GM21381 (cell line): Measurements from ENCODE around the gene MRPS30.
"Not testable (repeated sequence)": the region's sequence is repeated elsewhere in the genome, so short reads cannot be mapped to it uniquely, and the experiment has no call there.

Experiments
- ATAC-seq: cut with Tn5 transposase; IDR thresholded peaks from one replicate; pipeline ENCODE4 v1.9.1; 2021; ENCODE audit warnings: mild to moderate bottlenecking, moderate library complexity; ENCODE audit not compliant: unreplicated experiment

MRPS30 gene

GRCh38 chr5:44808435-44809214 is at the start of gene MRPS30:
Gene MRPS30 (plus strand): TSS chr5:44808947. CDS start chr5:44808963, 16 bp downstream.
- peak; percentile 97 for ATAC-seq

GRCh38 chr5:44769200-44769876 is 39.4 kb upstream of the MRPS30 start:
- ATAC-seq, result no peak

- no peak for ATAC-seq
Measured at GRCh38 chr5:44769877-44770209, 38.9 kb upstream of the MRPS30 start.

DNA sequence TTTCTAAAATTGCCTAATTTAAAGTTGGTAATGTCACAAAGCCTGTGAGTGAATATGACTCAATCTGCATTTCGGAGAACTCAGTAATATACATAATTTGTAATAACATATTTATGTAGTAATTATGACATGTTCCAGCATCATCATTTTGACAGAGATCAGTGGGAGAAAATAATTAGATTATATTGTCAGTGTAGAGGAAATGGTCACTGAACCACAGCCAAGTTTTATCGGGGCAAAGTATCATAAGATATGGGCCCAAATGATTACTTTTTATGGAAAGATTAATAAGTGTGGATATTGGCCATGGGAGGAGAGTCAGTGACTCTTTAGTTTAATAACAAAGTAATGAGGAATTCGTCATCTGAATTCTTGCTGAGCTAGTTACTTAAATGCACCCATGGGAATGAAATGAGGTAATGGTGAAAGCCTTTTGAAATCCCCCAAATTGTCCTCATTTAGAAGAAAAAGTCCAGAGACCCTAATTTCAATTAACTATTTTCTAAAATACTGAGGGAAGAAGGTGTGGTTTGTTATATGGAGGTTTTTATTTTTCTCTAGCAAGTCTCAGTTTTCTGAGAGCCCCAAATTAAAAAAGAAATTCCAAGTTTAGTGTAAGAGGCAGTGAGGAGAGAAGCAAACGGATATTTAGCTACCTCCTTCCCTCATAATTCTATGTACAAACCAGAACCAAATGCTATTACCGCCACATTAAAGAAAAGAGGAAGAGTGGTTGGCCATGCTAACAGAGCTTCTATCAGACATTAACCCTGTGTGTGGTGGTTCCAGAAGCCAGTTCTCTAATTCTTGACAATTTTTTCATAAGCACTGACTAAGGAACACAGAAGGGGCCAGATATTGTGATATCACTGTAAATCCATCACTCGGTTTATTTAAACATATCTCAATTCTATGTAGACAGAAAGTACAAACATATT is 37.7 kb upstream of the MRPS30 start:
- no peak for ATAC-seq

DNA sequence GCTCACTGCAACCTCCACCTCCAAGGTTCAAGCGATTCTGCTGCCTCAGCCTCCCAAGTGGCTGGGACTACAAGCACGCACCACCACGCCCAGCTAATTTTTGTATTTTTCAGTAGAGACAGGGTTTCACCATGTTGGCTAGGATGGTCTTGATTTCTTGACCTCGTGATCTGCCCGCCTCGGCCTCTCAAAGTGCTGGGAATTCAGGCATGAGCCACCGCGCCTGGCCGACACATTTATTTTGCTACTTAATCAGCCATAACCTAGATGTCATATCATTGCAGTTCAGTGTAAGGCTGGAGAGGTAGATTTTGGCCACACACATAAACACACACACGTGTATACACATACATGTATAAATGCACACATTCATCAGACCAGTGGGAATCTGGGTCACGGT is 36.4 kb upstream of the MRPS30 start:
- not testable (repeated sequence) for ATAC-seq

DNA sequence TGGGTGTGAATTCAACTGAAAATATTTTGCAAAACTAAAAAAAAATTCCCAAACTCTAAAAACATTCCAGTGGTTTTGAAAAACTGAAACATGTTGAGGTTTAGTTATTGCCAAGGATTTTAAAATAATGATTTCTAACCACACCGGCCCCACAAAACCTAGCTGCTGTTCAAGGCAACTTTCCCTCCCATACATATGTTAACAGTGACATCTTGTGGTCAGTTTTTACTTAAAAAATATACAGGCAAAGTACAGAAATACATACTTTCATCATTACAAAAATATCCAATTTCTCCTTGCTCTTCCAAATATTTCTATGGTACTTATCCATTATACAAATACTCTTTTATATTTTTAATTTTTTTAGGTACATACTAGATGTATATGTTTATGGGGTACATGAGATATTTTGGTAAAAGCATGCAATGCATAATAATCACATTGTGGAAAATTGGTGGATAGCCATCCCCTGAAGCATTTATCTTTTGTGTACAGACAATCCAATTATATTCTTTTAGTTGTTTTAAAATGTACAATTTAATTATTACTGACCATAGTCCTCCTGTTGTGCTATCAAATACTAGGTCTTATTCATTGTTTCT is 34.4 kb upstream of the MRPS30 start:
- ATAC-seq, result no peak

GRCh38 chr5:44779167-44779566 is 29.6 kb upstream of the MRPS30 start:
- no peak for ATAC-seq

GRCh38 chr5:44783634-44784315 is 25.0 kb upstream of the MRPS30 start:
- ATAC-seq, result no peak

- no peak for ATAC-seq
Measured at GRCh38 chr5:44787731-44788130, 21.0 kb upstream of the MRPS30 start.

GRCh38 chr5:44789372-44789995 is 19.3 kb upstream of the MRPS30 start:
- not testable (repeated sequence) for ATAC-seq

- ATAC-seq, result not testable (repeated sequence)
Measured at GRCh38 chr5:44792031-44792673, 16.6 kb upstream of the MRPS30 start.

DNA sequence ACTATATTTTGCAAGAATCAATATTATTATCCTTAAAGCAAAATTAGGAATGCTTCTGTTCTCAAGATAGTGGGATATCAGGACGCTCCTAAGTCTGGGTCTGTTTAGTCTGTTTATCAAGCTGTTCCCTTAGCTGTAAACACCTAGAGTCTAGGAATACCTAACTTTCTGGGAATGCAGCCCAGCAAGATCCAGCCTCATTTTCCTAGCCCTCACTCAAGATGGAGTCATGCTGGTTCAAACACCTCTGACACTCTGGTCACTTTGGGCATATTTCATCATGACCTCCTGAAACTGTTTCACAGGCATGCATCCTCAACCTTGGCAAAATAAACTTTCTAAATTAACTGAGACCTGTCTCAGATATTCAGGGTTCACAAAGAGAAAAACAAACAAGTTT is 14.4 kb upstream of the MRPS30 start:
- no peak for ATAC-seq

DNA sequence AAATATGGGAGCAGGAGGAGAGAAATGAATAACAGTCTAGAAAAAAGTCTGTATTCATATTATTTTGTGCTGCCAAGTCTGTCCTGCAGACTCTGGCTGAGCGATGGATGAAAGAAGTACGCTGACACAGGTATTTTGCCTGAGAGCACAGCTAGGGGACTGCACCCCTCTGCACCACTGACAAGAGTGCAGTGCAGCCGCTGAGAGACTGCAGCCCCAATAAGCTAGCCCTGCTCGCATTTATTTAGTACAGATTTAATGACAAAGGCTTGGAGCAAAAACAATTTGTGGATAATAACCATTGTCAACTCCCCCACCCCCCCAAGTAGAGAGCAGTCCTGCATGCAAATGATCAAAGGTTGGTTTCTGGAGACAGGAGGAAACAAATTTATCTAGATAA is 13.3 kb upstream of the MRPS30 start:
- no peak for ATAC-seq

DNA sequence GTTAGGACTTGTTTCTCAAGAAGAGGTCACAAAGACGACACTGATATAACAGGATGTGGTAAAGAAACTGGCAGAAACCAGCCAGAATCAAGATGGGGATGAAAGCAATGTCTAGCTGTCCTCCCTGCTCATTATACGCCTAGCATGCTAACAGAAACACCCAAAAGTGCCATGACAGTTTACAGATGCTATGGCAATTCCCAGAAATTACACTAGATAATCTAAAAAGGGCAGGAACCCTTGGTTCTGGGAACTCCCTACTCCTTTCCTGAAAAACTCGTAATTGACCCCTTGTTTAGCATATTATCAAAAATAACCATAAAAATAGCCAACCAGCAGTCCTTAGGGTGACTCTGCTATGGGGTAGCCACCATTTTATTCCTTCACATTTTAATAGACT is 10.9 kb upstream of the MRPS30 start:
- ATAC-seq, result no peak

DNA sequence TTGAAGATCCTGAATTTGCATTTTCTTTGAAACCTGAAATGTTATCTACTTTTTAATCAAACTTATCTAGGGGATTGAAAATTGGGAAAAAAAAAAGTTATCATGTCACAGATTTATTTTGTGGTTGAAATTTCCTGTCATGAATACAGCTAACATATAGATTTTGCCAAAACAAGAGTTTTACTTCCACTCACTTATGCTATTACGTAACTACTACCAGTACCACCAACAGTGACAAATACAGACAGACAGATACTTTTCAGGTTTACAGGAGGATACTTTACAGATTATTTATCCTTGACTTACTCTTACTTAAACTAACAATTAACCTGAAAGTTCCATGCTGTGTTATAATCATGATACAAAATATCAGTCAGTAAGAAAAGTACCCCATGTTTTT is 6.8 kb upstream of the MRPS30 start:
- ATAC-seq, result no peak

DNA sequence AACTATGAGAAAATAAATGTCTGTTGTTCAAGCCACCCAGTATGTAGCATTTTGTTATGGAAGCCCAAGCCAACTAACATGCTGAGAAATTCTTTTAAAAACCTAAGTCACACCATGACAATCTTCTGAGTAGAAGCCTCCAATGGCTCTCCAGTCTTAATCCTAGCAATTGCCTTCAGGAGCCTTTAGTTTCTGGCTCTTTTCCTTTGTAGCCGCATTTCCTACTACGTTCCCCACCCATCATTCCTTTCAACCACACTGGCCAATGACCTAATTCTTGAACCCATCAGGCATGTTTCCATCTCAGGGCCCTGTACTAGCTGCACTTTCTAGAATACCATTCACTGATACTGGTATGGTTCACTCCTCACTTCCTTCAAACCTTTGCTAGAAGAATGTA is 2.1 kb upstream of the MRPS30 start:
- no peak for ATAC-seq

DNA sequence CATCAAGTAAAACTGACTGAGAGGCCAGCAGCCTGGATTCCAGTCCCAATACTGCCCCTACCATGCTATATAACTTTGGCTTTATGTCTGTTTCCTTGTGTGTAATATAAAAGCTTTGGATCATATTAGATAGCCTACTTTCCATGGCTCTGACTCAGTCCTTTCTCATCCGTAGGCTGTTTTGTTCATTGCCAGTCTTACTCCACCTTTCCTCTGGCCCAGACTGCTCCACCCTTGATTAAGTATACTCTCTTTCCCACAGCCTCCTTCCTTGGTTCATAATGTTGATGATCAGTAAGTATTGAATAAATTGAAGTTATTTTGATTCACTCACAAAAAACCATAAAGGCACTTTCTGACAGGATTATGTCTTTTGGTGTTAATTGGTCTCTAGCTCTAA is 1.5 kb upstream of the MRPS30 start:
- ATAC-seq, result no peak

DNA sequence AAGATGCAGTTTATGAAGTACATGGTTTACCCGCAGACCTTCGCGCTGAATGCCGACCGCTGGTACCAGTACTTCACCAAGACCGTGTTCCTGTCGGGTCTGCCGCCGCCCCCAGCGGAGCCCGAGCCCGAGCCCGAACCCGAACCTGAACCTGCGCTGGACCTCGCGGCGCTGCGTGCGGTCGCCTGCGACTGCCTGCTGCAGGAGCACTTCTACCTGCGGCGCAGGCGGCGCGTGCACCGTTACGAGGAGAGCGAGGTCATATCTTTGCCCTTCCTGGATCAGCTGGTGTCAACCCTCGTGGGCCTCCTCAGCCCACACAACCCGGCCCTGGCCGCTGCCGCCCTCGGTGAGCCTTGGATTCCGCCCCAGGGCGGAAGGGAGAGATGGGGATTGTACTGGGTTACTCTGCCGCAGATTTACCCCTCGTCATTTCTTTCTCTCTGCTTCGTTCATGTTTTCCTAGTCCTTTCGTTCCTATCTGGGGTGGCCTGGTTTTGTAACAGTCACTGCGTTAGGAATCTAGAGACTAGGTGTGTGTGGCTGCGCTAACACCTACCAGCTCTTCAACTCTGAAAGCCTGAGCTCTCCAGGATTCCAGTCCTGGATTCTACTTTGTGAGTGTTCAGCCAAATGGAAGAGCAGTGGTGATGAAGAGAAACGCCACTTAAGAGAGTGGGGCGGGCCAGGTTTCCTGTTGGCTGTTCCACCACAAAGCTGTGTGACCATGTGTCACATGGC is 638 bp downstream of the MRPS30 start:
- peak; percentile 35 for ATAC-seq

- no peak for ATAC-seq
Measured at GRCh38 chr5:44809956-44810420, 1.2 kb downstream of the MRPS30 start.
